GM19438 (cell line): ENCODE data around the gene HUNK.

Source experiments
- ATAC-seq: cut with Tn5 transposase; IDR thresholded peaks from one replicate; pipeline ENCODE4 v1.9.1; 2021; ENCODE audit warnings: low read depth; ENCODE audit not compliant: unreplicated experiment

The HUNK gene

DNA sequence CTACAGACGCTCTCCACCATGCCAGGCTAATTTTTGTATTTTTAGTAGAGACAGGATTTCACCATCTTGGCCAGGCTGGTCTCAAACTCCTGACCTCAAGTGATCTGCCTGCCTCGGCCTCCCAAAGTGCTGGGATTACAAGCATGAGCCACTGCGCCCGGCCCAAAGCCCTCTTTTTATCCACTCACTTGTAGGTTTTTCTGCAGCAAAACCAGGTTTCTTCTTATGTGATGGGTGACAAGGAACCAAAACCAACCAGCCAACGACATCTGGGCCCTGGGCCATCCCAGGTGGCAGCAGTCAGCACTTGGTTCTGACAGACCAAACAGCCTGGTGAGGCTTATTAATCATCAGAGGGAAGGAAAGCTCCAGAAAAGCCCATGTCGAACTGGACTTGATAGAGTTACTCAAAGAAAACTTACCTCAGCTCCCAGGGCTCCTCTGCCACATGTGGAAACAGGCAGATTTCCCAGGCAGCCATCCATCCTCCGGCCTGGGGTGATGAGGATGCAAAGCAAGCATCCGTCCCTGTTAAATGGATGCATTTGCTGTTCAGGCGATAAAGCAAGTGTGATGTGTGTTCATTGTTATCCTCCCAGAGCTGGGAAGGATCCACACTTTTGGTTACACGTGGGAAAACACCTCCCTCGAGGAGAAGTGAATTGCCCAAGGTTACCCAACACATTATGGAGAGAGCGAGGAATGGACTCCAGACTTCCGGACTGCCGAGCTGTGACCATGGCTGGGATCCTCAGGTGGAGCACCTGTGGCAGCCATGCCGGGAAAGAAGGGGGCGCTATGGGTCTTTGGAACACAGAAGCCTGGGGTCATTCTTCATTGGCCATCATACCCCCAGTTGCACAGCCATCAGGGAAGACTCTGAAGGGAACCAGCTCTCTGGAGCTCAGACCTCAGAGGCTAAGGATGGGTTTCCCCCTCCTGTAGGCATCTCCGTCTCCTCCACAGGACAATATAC lies 118.8 kb downstream of the HUNK start:
- no peak for ATAC-seq

DNA sequence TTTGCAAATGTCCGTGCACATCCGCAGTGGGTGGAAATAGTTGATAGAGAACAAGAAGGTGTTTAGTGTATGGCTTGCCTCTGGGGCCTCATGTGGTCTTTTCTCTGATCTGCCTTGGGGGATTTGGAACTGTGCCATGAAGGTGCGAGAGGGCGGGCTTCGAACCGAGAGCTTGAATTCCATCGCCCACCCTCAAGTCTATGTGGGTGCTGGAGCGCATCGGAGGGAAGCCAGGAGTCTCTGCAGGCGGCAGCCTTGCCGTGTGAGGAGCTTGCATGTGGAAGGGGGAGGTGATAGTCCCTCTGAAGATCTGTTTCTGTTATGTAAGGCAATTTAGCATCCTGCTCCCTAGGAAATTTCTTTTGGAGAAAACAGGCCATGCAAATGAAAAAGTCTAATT lies 119.6 kb downstream of the HUNK start:
- no peak for ATAC-seq

DNA sequence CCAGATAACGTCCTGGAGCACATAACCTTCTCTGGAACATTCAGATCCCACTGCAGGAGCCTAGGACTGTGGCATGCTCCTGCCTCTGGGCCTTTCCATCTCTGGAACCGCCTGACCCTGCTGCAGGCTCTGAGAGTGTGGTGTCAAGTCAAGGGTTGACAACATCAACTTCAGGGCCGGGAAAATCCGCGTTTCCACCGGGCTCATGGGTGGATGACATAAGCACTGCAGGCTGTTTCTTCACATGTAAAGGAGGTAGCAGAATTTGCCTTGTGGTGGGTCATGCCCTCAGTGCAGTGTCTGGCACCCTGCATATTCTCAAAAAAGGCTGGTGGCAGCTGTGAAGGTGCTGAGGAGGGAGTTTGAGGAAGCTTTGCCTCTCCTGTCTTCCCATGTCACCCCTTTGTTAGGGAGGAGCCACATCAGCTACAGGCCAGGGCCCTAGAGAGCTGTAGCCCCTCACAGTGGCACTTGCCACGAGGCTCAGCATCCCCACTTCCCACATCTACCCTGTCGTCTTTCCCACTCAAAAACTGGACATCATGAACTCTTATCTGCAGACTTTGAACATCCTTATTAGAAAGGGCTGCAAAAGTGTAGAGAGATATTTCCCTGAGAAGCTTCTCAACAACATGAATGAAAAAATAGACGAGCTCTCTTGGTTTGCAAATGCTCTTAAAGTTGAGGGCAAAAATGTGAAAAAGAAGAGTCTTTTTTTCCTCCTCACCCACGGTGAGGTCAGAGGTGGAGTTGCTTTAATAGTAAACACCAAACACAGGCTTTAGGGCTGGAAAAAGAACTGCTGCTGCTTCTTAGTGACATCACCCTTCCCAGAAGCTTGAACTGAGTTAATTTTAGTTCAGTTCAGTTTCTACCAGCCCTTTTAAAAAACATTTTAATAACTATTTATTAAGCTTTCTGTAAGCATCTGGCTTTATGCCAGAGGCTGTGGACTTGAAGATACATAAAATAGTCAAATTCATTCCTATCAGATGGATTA lies 121.3 kb downstream of the HUNK start:
- no peak for ATAC-seq

DNA sequence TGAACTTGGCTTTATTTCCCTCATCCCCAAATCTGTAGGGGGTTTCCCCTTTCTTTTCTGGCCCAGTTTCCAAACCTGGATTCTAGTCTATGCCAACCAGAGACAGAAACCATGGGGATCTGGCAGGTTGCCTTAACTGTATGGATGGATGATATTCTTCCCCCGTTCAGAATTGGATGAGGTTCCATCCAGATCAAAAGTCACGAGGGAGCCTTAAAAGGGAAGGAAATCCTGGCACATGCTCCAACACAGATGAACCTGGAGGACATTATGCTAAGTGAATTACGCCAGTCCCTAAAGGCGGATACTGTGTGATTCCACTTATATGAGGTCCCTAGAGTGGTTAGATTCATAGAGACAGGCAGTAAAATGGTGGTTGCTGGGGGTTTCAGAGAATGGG lies 124.4 kb downstream of the HUNK start:
- no peak for ATAC-seq

DNA sequence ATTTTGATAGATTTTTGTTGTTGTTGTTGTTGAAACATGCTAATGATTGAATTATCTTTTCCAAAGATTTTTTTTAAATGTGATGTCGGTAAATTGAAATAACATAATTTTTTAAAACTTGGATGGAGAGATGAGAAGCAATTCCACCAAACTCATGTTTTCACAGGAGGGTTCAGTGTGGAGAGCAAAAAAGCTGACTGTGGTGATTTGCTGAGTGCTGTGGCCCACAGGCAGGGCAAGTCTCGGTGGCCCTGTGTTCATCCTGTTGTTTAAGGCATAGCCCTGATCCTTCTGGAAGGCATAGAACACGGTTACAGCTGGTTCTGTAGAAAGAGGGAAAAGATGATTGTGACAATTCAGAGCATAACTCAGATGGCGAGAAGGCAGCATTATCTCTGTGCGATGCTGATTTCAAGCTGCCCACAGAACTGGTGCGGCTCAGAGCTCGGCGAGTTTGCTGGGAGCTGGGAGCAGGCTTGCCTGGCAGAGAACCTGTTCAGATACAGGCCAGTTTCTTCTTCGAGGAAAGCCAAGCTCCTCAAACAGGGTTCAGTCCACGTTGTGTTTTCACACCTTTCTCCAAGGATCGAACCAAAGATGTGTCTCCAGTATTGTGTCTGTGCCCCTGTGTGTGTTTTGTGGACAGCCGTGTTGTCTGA lies 127.1 kb downstream of the HUNK start:
- ATAC-seq = no peak

DNA sequence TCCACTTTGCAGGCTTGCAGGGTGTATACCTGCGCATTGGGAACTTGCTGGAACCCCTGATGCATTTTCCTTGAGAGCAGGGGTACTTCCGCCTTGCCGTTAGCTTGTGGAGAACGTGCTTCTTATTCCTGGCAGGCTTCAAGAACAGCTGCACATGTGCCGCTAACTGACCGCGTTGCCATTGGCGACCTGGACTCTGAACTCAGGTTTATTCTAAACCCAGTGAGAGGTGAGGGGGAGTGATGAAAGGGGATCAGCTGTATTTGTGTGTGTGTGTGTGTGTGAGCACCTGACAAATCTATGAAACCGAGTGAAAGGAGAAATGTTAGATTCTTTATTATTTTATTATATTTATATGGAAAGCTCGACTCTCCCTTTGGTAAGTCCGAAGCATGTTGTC lies 128.6 kb downstream of the HUNK start:
- ATAC-seq = no peak

DNA sequence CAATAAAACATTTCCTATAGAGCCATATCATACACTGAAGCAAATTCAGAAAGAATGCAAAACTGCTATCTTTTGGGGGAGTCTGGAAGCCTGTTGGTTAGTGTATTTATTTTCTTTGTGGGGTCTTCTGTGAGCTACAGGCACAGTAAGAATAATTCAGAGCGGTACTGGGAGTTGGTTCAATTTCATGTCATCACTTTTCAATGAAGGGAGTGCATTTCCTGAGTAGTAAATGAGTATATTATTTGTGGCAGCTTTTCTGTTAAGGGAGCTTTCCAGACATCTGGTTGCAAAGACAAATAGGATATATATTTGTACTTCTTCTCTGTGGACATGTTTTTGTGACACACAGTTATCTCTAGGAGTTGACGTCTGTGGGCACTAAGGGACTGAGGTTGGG lies 130.6 kb downstream of the HUNK start:
- ATAC-seq = no peak

DNA sequence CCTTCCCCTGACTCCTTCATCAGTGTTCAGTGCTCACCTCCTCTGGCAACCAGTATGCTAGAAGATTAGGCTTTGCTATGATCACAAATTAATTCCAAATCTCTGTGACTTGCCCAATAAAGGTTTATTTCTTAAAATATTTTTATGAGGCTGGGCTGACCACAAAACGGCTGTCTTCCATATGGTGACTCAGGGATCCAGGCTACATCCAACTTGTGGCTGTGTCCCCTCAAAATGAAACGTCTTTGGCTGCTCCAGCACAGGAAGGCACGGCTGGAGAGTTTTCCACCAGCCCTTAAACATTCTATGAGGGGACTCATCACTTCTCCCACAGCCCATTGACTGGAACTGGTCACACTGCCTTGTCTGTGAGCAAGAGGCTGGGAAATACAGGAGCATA lies 131.5 kb downstream of the HUNK start:
- no peak for ATAC-seq

DNA sequence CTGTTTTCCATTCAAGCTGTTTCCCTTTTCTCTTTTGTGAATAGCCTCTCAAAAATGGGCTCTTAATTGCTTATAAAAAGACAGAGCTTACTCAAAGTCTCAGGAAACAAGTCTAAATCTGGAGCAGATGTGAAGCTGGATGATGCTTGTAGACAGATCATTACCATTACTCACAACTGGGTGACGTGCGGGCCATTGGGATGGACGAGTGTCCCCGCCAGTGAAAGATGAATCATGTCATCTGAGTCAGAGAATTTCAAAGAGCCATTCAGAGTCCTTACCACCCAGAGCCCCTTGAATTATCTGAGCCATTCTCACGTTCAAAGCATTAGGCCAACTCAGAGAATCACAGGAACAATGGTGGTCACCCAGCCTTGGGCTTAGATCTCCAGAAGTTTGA lies 134.6 kb downstream of the HUNK start:
- no peak for ATAC-seq

DNA sequence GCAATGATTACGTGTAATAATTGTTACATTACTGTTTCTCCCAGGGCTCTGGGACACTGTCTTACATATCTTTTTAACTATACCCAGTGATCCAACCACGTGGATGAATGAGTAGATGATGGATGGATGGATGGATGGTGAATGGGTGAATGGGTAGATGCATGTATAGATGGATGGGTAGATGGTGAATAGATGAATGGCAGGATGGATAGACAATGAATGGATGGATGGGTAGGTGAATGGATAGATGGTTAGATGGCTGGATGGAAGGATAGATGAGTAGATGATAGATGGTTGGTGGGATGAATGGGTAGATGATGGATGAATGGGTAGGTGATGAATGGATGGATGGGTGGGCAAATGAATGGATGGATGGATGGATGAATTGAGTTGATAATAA lies 135.9 kb downstream of the HUNK start:
- no peak for ATAC-seq

DNA sequence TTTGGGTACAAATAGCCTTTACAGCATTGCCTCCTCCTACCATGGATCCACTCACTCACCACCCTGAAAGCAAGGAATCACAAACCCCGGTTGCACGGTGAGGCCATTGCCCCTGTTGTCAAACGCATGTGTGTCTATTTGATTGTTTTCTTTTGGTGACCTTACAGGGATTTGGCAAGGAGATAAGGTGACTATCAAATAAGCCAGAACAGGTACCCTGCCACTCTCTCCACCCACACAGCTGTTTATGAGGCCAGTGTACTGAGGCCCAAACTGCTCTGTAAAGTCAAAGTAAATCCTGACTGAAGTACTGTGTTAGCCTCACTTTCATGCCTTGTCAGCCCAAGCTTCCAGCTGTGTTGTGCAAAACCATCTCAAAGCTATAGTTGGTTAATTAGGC lies 136.4 kb downstream of the HUNK start:
- ATAC-seq = no peak

DNA sequence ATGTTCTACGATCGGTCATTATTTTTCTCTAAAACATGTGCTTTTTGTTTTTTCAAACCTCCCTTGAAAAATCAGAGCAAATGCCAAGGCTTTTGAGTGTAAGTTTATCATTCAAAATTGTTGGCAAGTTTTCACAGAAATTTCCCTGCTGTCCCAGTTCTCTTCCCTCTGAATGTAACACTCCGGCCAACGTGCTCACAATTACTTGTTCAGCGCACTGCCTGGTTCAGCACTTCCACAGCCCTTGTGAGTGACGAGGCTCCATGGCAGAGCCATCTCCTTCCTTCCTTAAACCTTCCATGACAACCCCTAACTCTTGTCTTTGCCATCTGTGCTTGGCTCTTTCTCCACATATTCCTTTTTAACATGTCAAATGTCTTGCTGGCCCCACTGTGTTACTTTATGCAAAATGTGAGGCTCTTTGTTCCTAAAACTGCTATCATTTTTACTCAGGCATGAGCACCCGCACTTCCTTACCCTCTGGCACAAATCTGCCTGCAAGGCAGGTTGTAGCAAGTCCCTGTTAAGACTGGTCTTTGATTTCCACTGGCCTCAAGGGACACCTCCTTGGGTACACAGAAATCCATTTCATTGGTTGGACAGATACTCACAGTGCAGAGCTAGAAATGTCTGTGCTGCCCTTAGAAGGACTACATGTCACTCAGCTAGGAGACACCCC lies 142.8 kb downstream of the HUNK start:
- ATAC-seq = no peak

DNA sequence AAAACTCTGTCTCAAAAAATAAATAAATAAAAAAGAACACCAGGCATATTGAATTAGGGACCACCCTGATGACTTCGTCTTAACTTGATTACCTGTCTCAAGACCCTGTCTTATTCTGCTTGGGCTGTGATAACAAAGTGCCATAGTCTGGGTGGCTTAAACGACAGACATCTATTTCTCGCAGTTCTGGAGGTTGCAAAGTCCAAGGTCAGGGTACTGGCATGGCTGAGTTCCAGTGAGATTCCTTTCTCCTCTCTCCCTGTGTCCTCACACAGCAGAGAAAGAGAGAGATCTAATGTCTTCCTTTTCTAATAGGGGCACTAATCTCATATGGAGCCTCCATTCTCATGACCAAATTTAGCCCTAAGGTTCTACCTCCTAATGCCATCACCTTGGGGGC lies 145.6 kb downstream of the HUNK start:
- ATAC-seq = no peak

DNA sequence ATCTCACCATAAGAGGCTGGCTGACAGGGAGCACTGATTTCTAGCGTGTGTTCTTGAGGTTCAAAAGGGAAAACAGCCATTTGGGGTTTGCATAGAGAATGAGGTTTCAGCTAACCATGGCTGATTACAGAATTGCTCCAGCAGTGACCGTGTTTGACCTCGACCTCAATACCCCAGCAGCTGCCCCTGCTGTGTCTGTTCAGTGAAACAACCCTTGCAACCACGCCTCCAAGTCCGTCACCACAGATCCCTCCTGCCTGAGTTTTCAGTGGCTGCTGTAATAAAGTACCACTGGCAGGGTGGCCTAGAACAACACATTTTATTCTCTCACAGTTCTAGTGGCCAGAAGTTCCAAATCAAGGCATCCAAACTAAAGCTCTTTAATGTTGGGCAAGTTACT lies 147.7 kb downstream of the HUNK start:
- no peak for ATAC-seq

DNA sequence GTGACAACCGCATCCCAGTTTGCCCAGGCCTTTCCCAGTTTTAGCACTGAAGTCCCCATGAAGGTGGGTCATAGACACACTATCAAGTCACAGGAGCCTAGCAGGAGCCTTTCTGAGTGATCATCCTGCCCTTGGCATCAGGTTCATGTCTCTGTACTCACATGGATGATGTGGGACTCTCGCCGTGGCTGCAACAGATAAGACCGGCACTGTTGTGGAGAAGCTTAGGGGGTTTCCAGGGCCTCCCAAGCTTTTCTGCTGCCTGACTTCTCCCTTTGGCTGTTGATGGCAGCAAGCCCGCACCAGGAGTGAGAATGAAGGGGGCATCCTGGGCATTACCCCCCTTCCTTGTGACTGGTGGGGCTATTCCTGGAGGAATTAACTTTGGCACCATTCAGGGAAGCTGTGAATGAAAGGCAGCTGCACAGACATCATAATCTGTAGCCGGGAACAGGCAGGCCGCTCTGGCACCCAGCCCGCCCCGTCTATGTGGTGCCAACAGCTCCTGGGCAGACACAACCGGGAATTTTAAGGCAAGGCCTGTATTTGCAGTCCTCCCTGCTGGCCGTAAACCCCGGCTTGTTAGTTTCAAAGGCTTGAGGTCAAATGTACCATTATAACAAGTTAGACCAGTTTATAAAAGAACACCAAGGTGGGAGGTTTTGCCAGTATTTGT lies 148.6 kb downstream of the HUNK start:
- ATAC-seq = no peak

DNA sequence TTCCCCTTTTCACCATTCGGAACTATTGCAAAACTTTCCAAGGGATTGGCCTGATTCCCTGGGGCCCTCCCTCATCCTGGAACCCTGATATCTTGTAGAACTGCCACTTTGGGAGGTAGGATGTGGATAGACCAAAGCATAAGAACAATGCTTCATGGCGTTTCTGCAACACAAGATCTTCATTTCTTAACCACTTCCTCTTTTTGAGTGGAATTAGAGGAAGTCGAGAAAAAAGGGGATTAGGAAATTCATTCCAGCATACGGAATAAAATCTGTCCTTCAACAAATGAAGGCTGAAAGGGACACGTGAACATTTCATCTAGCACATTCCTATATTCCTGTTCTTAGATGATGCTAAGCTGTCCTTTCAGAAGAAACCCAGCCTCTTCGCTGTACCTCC lies 149.3 kb downstream of the HUNK start:
- ATAC-seq = no peak

DNA sequence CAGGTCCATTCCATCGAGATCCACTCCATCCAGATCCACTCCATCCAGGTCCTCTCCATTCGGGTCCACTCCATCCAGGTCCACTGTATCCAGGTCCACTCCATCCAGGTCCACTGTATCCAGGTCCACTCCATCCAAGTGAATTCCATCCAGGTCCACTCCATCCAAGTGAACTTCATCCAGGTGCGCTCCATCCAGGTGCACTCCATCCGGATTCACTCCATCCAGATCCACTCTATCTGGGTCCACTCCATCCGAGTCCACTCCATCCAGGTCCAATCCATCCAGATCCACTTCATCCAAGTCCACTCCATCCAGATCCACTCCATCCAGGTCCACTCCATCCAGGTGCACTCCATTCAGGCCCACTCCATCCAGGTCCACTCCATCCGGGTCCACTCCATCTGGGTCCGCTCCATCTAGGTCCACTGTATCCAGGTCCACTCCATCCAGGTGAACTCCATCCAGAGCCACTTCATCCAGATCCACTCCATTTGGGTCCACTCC lies 157.4 kb downstream of the HUNK start:
- ATAC-seq = no peak

DNA sequence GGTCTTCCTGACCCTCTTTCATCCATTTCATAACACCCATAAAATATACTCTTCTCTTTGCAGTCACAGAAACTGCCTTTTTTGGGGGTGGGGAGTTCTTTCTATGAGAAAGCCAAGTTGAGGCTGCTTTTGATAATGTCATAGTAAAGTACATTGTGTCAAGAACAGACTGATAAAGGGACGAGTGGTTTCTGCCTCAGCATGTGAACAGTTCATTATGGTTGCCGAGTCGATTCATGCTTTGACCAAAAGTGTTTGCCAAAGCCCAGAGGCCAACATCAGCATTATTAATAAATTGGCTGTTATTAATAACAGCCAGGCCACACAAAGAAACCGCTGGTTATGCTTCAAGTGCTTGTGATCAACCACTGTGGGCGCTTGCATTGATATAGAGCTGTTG lies 162.0 kb downstream of the HUNK start:
- no peak for ATAC-seq

DNA sequence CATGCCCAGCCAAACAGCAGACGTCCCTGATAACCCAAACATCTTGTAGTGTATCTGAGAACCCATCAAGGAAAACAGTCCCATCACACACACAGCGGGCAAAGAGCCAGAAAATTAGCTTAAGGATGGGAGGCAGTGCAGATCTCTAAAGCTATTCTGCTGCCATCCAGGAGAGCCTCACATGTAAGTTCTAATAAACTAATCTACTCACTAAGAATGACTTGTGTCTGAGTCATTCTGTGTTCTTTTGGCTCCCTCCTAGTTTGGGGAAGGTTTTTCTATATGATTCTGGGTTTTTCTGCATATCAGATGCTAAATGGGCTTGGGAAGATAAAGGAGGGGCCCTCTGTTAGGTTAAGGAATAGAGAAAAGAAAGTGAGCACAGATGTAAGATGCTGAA lies 162.8 kb downstream of the HUNK start:
- no peak for ATAC-seq

DNA sequence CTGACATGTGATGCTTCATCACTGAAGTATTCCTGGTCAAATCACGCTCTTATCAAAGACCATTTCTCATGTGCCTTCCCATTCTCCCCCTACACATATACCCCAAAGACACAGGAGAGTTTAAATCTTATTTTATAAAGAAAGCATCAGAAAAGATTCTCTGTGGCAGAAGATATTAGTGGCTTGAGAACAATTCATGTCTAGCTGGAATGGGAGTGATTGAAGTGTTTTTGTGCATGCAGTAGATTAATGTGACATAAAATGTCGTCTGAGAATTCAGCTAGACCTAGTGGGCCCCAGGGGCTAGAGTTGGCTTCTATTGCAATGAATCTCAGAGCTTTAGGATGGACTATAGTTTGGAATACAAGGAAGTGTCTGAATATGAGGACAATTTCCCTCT lies 163.9 kb downstream of the HUNK start:
- no peak for ATAC-seq
